ENCODE results near the gene CCDC190. TPM values are rescaled to one million over a fixed set of nuclear protein-coding genes. Genes with fewer than 3 reads are reported as not detected.
"Not testable (repeated sequence)": the region's sequence is repeated elsewhere in the genome, so short reads cannot be mapped to it uniquely, and the experiment has no call there.

The CCDC190 gene
- total and polyA plus RNA-seq, 10 donors: not detected

DNA sequence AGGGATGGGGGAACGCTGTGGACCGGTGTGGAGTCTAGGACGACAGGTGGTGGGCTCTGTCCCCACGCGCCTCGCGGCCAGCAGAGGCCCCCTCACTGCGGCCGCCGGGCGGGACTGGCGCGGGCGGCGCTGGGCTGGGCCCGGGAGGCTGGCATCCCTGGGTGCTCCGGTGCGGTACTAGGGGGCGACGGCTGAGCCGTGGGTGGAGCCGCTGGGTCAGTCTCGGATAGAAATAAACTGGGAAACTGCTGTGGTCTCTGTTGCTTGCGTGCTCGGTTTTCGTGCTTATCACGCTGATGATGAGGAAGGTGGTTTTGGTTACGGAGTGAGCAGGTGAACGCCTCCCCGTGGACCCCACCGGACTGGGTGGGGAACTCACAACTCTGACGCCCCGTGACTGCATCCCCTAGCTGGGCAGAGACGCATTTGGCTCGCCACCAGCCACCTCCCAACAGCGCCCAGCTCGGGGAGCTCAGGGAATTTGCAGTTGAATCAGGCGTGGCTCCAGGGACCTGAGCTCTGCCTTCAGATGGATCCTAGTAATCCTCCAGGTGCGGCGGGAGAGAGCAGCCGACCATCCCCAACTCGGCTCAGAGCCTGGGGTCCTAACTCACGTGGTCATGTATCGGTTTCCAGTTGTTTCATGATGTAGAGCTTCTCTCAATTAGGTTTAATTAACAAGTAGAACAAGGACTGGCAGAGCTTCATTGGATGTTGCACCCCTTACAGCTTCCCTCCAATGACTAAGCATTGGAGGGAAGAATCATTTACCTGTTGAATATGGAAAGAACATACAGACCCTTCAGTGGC lies 38.4 kb downstream of the CCDC190 start:
- H3K4me1 ChIP-seq: peaks cover 3 to 13% (median 9%) of the 10 kb centered on the region in 6 donors
- WGBS, 5 donors: 7 to 9% (median 8%) methylated on average over 29 to 44 of the region's 44 CpGs
- DNase-seq: no peak
- peaks cover 0 to 37% (median 13%) of the 10 kb centered on the region in 7 donors for H3K27me3 ChIP-seq (replicated peaks in 1 of 7)
- peak overlapping the region in 3 of 8 donors; percentile 10 to 50 (median 24) for H3K4me3 ChIP-seq
- no peaks in the 10 kb centered on the region for H3K9me3 ChIP-seq
- H3K27ac ChIP-seq: peak overlapping the region in 1 of 8 donors; percentile 40
- no peaks in the 10 kb centered on the region for H3K36me3 ChIP-seq
- no peak for TF ChIP-seq POLR2A (IDR thresholded peaks at IDR 0.05)
- TF ChIP-seq, protein P1, sequence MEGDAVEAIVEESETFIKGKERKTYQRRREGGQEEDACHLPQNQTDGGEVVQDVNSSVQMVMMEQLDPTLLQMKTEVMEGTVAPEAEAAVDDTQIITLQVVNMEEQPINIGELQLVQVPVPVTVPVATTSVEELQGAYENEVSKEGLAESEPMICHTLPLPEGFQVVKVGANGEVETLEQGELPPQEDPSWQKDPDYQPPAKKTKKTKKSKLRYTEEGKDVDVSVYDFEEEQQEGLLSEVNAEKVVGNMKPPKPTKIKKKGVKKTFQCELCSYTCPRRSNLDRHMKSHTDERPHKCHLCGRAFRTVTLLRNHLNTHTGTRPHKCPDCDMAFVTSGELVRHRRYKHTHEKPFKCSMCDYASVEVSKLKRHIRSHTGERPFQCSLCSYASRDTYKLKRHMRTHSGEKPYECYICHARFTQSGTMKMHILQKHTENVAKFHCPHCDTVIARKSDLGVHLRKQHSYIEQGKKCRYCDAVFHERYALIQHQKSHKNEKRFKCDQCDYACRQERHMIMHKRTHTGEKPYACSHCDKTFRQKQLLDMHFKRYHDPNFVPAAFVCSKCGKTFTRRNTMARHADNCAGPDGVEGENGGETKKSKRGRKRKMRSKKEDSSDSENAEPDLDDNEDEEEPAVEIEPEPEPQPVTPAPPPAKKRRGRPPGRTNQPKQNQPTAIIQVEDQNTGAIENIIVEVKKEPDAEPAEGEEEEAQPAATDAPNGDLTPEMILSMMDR (IDR thresholded peaks at IDR 0.05 in 8 of 11, conservative IDR thresholded peaks at IDR 0.05 in 3 of 11): no peak
- TF ChIP-seq POLR2AphosphoS5 (IDR thresholded peaks at IDR 0.05): no peak
- intact Hi-C loops (cut with DNase I; ENCODE audit: low total_unique reads): no loop called here

DNA sequence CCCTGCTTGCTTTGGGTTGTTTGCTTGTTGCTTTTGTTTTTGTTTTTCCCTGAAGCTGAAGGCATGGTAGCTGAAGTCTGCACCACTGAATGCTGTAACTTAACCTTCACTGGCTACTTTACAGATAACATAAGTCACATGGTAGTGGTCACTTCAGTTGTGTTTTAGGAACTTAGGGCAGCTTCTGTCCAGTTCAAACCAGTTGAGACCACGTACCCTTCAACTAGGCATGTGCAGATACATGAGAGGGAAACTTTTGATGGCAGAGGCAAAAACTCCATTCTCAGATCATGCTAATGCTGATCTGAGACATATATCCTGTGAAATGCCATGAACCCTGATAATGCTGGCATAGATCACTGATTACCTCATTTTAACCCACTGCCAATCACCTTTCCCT lies 42.3 kb downstream of the CCDC190 start:
- H3K9me3 ChIP-seq; H3K27ac ChIP-seq; H3K4me3 ChIP-seq; H3K36me3 ChIP-seq; intact Hi-C loops (cut with DNase I; ENCODE audit: low total_unique reads); DNase-seq: not testable (repeated sequence)
- 86 to 93% (median 89%) methylated on average over 1 of the region's 1 CpG for WGBS, 5 donors
- Histone ChIP-seq H3K4me1 (peaks cover 3 to 13% (median 9%) of the 10 kb centered on the region in 6 donors), H3K27me3 (replicated peaks in 1 of 7) (peaks cover 0 to 22% (median 13%) of the 10 kb centered on the region in 7 donors)

DNA sequence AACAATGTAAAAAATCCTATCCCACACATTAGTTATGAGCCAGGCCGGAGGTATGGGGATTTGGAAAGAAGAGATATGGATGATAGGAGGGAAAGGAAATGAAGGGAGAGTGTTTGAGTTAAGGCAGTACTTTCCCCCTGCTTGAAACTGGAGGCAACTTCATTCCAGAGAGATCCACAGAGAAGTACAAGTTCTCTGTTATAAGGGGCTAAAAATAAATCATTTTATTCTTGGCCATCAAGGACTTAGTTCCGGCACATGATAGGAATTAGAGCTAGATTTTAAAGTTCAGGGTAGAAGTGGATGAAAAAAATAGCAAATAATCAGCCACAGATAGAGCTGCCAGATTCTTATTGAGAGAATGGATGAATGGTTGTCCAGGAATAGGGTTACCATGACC lies 42.8 kb downstream of the CCDC190 start:
- WGBS, 5 donors: 83 to 95% (median 88%) methylated on average over 2 of the region's 2 CpGs

DNA sequence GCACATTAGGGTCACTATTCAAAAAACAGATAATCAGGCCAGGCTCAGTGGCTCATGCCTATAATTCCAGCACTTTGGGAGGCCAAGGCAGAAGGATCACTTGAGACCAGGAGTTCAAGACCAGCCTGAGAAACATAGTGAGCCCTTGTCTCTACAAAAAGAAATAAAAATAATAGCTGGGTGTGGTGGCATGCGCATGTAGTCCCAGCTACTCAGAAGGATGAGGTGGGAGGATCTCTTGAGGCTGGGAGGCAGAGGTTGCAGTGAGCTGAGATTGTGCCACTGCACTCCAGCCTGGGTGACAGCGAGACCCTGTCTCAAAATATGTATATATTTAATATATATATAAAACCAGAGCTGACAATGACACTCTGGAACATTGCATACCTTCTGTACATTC lies 48.6 kb downstream of the CCDC190 start:
- H3K4me3 ChIP-seq; DNase-seq; H3K27ac ChIP-seq; H3K4me1 ChIP-seq; intact Hi-C loops (cut with DNase I; ENCODE audit: low total_unique reads); H3K27me3 ChIP-seq (replicated peaks in 1 of 7); H3K9me3 ChIP-seq: not testable (repeated sequence)
- WGBS, 5 donors: 97 to 100% (median 100%) methylated on average over 2 of the region's 2 CpGs
- peaks cover 0 to 37% (median 13%) of the 10 kb centered on the region in 6 donors for H3K36me3 ChIP-seq

More for the DNA sequence above, 42.8 kb downstream of the CCDC190 start:
- H3K27ac ChIP-seq; H3K9me3 ChIP-seq; H3K4me3 ChIP-seq; DNase-seq; intact Hi-C loops (cut with DNase I; ENCODE audit: low total_unique reads); H3K36me3 ChIP-seq: not testable (repeated sequence)
- Histone ChIP-seq H3K27me3 (replicated peaks in 1 of 7) (peaks cover 0 to 18% (median 10%) of the 10 kb centered on the region in 7 donors), H3K4me1 (peaks cover 3 to 13% (median 9%) of the 10 kb centered on the region in 6 donors)

DNA sequence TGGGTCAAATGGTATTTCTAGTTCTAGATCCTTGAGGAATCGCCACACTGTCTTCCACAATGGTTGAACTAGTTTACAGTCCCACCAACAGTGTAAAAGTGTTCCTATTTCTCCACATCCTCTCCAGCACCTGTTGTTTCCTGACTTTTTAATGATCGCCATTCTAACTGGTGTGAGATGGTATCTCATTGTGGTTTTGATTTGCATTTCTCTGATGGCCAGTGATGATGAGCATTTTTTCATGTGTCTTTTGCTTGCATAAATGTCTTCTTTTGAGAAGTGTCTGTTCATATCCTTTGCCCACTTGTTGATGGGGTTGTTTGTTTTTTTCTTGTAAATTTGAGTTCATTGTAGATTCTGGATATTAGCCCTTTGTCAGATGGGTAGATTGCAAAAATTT lies 53.5 kb downstream of the CCDC190 start:
- H3K27me3 ChIP-seq (replicated peaks in 1 of 7); H3K4me1 ChIP-seq; H3K27ac ChIP-seq; H3K4me3 ChIP-seq; H3K9me3 ChIP-seq; intact Hi-C loops (cut with DNase I; ENCODE audit: low total_unique reads); DNase-seq: not testable (repeated sequence)
- peaks cover 3 to 76% (median 43%) of the 10 kb centered on the region in 6 donors for H3K36me3 ChIP-seq
- WGBS, 5 donors: 67 to 94% (median 83%) methylated on average over 1 to 2 of the region's 2 CpGs; no CpG with 5 or more reads in 1 of the 5 donors

Other genes starting within 250 kb of the CCDC190 start
- 10 to 100 TPM in 6 of 7 donors, 1 to 10 TPM in 1; 8.2 to 20.8 (median 13.9) TPM for gene DDR2, start 228.7 kb downstream of the CCDC190 start, total RNA-seq
- gene DDR2, start 228.7 kb downstream of the CCDC190 start, polyA plus RNA-seq: 1 to 10 TPM; 1.1 to 1.7 (median 1.3) TPM
- gene HSD17B7, start 70.5 kb downstream of the CCDC190 start, total RNA-seq: 10 to 100 TPM; 16.1 to 25.6 (median 20.7) TPM
- 10 to 100 TPM in 2 of 3 donors, 1 to 10 TPM in 1; 9.6 to 15.3 (median 11.4) TPM for gene HSD17B7, start 70.5 kb downstream of the CCDC190 start, polyA plus RNA-seq
- 1 to 10 TPM in 6 of 7 donors, under 1 TPM in 1; 0.50 to 3.8 (median 1.9) TPM for gene RGS4, start 208.2 kb upstream of the CCDC190 start, total RNA-seq
- gene RGS4, start 208.2 kb upstream of the CCDC190 start, polyA plus RNA-seq: under 1 TPM; 0.38 to 0.63 (median 0.39) TPM

All from spleen (tissue), 11 donors.